Gastrocnemius medialis (tissue), 4 donors: Measurements from ENCODE around the gene DYNLT1. TPM values are rescaled to one million over a fixed set of nuclear protein-coding genes. Genes with fewer than 3 reads are reported as not detected.
"Not testable (repeated sequence)": the region's sequence is repeated elsewhere in the genome, so short reads cannot be mapped to it uniquely, and the experiment has no call there.

Experiments
- ATAC-seq, 2 donors: fragments of 150-250 bp; one replicate each; pipeline ENCODE4 v1.9.1; 2016
- DNase-seq, 2 donors: peaks; one replicate each; pipeline ENCODE4 v3.0.0-alpha.2; 2019
- H3K27ac ChIP-seq, 4 donors: fragments of 200-600 bp; sonication (generic); 1 replicate in 1 of 4; 2 replicates in 3 of 4; pipeline ENCODE4 v1.5.1; 2016 to 2018; ENCODE audit warnings: mild to moderate bottlenecking in 2 of 4, moderate library complexity in 1 of 4
- H3K27me3 ChIP-seq, 3 donors: fragments of 200-600 bp; sonication (generic) in 2 of 3; 1 replicate in 1 of 3; 2 replicates in 2 of 3; pipeline versions ENCODE4 v1.5.1 to v1.6.0; 2016 to 2019; ENCODE audit warnings: mild to moderate bottlenecking in 1 of 3, moderate library complexity in 1 of 3
- H3K36me3 ChIP-seq, 2 donors: fragments of 200-600 bp; sonication (generic) in 1 of 2; one replicate each; pipeline ENCODE4 v1.5.1; 2017 to 2018
- H3K4me1 ChIP-seq, 2 donors: fragments of 200-600 bp; sonication (generic) in 1 of 2; one replicate each; pipeline ENCODE4 v1.5.1; 2016 to 2017; ENCODE audit warnings: mild to moderate bottlenecking in 2 of 2
- H3K4me3 ChIP-seq, 4 donors: fragments of 200-600 bp; sonication (generic) in 3 of 4; 1 replicate in 1 of 4; 2 replicates in 3 of 4; pipeline ENCODE4 v1.5.1; 2016 to 2019; ENCODE audit warnings: mild to moderate bottlenecking in 2 of 4
- H3K9me3 ChIP-seq, 3 donors: fragments of 200-600 bp; sonication (generic) in 2 of 3; 1 replicate in 1 of 3; 2 replicates in 2 of 3; pipeline ENCODE4 v1.5.1; 2016 to 2019
- POLR2A ChIP-seq, 2 donors: fragments of 450-650 bp; IDR thresholded peaks; one replicate each; pipeline ENCODE4 v1.6.1; 2017; ENCODE audit warnings: antibody characterized with exemption in 2 of 2, mild to moderate bottlenecking in 2 of 2, moderate library complexity in 2 of 2
- in situ Hi-C, 4 donors: fragments of 200-750 bp; cut with MboI; loops; one replicate each; pipeline versions ENCODE4 v1.15.0 to v1.8.0; 2017; ENCODE audit warnings: low sequenced_read_pairs in 4 of 4
- intact Hi-C: fragments of 100-400 bp; cut with DNase I; formaldehyde crosslinking; loops from one replicate; pipeline ENCODE4 v1.15.1; 2023; ENCODE audit warnings: low total_unique reads
- total RNA-seq, 4 donors: library from RNA; depleted of rRNA; stranded (reverse); fragments of >200 nt; gene quantifications; one replicate each; pipeline versions ENCODE4 v1.1.0 to v1.2.3, GENCODE V29; 2016
- TF ChIP-seq, protein P1 (sequence below), 5 experiments: fragments of 450-650 bp in 3 of 5; fragments of 200-600 bp in 2 of 5; sonication (generic) in 2 of 5; IDR thresholded peaks in 4 of 5; conservative IDR thresholded peaks in 1 of 5; 1 replicate in 4 of 5; 2 replicates in 1 of 5; pipeline ENCODE4 v1.5.1; 2016 to 2019; ENCODE audit warnings: antibody characterized with exemption in 5 of 5, mild to moderate bottlenecking in 3 of 5, moderate library complexity in 3 of 5

Gene DYNLT1
- total RNA-seq, 4 donors from 2014 or later, result 62.8 to 94.7 (median 67.3) TPM

DNA sequence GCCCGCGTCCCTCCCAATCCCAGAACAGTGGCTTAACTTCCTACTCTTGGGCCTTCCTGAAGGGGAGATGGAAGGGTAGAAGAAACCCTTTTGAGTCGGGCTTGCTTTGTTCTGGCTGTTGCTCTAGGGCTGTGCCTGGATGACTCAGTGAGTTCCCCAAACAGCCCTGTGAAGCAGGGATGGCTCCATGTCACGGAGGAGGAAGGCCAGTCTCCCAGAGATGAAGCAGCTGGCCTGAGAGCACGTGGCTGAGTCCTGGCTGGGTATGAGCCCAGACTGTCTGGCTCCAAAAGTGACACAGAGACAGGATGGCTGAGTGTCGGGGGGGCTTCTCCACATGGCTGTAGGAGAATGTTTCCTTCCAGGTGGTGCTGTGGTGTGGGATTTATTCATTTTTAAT, 10.0 kb upstream of the DYNLT1 start:
- no peaks in the 10 kb centered on the region for H3K9me3 ChIP-seq
- peaks cover 16 to 20% of the 10 kb centered on the region in 2 donors for H3K4me1 ChIP-seq
- ATAC-seq, result peak; percentile 90 to 94
- in situ Hi-C loops, result no loop called here
- TF ChIP-seq, protein P1, sequence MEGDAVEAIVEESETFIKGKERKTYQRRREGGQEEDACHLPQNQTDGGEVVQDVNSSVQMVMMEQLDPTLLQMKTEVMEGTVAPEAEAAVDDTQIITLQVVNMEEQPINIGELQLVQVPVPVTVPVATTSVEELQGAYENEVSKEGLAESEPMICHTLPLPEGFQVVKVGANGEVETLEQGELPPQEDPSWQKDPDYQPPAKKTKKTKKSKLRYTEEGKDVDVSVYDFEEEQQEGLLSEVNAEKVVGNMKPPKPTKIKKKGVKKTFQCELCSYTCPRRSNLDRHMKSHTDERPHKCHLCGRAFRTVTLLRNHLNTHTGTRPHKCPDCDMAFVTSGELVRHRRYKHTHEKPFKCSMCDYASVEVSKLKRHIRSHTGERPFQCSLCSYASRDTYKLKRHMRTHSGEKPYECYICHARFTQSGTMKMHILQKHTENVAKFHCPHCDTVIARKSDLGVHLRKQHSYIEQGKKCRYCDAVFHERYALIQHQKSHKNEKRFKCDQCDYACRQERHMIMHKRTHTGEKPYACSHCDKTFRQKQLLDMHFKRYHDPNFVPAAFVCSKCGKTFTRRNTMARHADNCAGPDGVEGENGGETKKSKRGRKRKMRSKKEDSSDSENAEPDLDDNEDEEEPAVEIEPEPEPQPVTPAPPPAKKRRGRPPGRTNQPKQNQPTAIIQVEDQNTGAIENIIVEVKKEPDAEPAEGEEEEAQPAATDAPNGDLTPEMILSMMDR (IDR thresholded peaks at IDR 0.05 in 4 of 5, conservative IDR thresholded peaks at IDR 0.05 in 1 of 5), result no peak
- TF ChIP-seq POLR2A (IDR thresholded peaks at IDR 0.05), result peak in 1 of 2 donors; percentile 19
- H3K4me3 ChIP-seq, result peak overlapping the region in 1 of 4 donors; percentile 13
- peak; percentile 90 to 93 for DNase-seq
- no peaks in the 10 kb centered on the region for H3K36me3 ChIP-seq
- no peaks in the 10 kb centered on the region for H3K27me3 ChIP-seq
- intact Hi-C loops, result loop anchor here (10.0 kb wide), 1 partner anchor 880 kb away; no protein-coding TSS in a partner anchor
- peak overlapping the region; percentile 87 to 96 (median 91) for H3K27ac ChIP-seq

DNA sequence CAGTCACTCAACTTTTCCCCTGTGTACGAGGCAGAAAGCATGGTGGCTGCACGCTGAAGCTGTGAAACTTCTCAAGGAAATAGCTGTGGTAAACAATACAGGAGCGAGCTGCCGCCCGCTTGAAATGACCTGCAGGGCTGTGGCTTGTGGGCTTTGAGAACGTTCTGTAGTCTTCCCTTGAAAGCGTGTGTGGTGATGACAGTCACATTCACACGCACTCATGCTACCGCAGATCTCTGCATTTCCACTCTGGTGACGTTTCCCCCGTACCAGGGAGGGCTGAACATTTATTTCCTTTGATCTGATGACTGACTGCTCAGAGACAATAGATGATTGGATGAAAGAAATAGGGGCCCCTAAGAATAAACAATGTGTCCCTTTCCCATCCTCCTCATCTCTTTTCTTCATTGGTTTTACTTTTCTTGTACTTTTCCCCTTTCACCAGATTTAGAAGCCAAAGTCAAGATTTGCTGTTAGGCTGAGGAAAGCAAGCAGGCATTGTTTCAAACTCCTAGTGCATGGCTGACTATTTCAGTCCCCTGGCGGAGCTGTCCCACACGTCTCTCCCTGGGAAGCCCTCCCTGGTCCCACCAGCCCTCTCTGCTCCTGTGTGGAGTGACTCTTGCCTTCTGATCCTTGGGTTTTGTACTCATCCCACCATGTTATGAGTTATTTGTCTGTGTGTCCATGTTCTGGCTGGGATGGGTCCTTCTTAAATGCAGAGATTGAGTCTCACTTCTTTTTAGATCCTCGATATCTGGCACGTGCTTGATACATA, 9.2 kb upstream of the DYNLT1 start:
- no peaks in the 10 kb centered on the region for H3K27me3 ChIP-seq
- intact Hi-C loops (loop anchor here (10.0 kb wide), 1 partner anchor 881 kb away; no protein-coding TSS in a partner anchor), in situ Hi-C loops (no loop called here)
- H3K36me3 ChIP-seq, result no peaks in the 10 kb centered on the region
- peak overlapping the region; percentile 87 to 96 (median 91) for H3K27ac ChIP-seq
- no peaks in the 10 kb centered on the region for H3K9me3 ChIP-seq
- H3K4me3 ChIP-seq, result no peak overlapping the region
- DNase-seq, result no peak
- no peak for ATAC-seq
- no peak for TF ChIP-seq POLR2A (IDR thresholded peaks at IDR 0.05)
- TF ChIP-seq, protein P1 (IDR thresholded peaks at IDR 0.05 in 4 of 5, conservative IDR thresholded peaks at IDR 0.05 in 1 of 5), result no peak
- H3K4me1 ChIP-seq, result peaks cover 20 to 26% of the 10 kb centered on the region in 2 donors

- in situ Hi-C loops, H3K9me3 ChIP-seq, ATAC-seq, H3K4me3 ChIP-seq, H3K36me3 ChIP-seq, H3K27me3 ChIP-seq, DNase-seq: not testable (repeated sequence)
- intact Hi-C loops, result loop anchor here (10.0 kb wide), 1 partner anchor 883 kb away; no protein-coding TSS in a partner anchor
- peak overlapping the region in 1 of 4 donors; percentile 92 for H3K27ac ChIP-seq
- H3K4me1 ChIP-seq, result peaks cover 20 to 26% of the 10 kb centered on the region in 2 donors
Measured at GRCh38 chr6:158651981-158652737, 7.6 kb upstream of the DYNLT1 start.

GRCh38 chr6:158649289-158650143, 5.0 kb upstream of the DYNLT1 start, which contains the start of gene SYTL3:
SYTL3 (plus strand) TSS chr6:158650054; CDS start chr6:158663269, 13,215 bp downstream.
- TF ChIP-seq, protein P1 (IDR thresholded peaks at IDR 0.05 in 4 of 5, conservative IDR thresholded peaks at IDR 0.05 in 1 of 5), result no peak
- TF ChIP-seq POLR2A (IDR thresholded peaks at IDR 0.05), result peak; percentile 8 to 32
- Histone ChIP-seq H3K27me3 (no peaks in the 10 kb centered on the region), H3K27ac (peak within 1 kb of the TSS; percentile 77 to 82 (median 78)), H3K4me1 (peaks cover 15 to 19% of the 10 kb centered on the region in 2 donors), H3K9me3 (no peaks in the 10 kb centered on the region), H3K4me3 (no peak within 1 kb of the TSS), H3K36me3 (no peaks in the 10 kb centered on the region)
- intact Hi-C loops, result loop anchor here (10.0 kb wide), 3 partner anchors 605 to 1405 kb away; no protein-coding TSS in a partner anchor
- DNase-seq (no peak), ATAC-seq (no peak)
- in situ Hi-C loops, result no loop called here
